Fibroblast of skin of left biceps (primary cell): ENCODE data around the gene LRRC14B.
"Not testable (repeated sequence)": the region's sequence is repeated elsewhere in the genome, so short reads cannot be mapped to it uniquely, and the experiment has no call there.

Experiments used
- DNase-seq, 2 experiments: peaks; one replicate each; pipeline ENCODE4 v3.0.0-alpha.2; 2013; ENCODE audit warnings: low read depth in 2 of 2

Gene LRRC14B

DNA sequence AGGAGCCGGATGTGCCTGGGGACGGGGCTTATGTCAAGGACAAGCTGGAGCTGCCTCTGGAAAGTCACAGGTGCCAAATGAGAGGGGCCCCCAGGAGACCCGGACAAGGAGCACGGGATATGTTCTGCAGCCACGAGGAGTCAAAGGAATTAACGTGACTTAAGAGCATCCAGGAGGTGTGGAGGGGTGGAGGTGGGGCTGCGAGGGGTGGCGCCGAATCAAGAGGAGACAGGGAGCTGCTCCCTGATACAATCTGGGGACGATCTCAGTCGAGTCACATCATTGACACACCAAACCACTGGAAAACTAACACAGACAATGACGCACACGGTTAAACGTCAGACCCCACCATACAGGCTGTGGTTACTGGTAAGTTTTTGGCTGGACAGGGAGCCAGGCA, 16.3 kb downstream of the LRRC14B start:
- no peak for DNase-seq

DNA sequence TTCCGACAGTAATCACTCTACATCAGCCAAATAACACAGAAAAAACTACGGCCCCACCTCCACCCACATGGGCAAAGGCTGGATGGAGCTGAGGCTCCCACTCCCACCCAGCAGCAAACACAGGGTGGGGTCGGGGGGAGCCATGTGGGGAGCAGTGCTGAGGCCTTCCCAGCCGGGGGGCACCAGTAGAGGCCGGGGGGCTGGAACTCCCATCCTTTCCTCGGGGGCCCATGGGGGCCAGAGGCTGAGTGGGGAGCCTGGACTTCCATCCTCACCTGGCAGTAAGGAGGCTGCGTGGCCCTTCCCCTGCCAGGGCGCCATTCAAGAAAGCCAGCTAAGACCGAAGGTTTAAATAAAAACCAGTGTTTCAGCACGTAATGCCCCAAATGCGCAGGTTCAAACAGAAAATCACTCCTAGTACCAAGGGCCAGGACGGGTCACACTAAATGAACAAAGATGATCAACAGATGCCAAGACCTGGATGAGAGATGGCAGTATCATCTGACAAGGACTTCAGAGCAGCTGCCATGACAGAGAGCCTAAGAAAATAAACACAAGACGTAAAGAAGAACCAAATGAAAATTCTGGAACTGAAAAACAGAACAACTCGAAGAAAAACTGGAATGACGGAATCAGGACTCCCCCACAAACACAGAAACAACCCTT, 17.3 kb downstream of the LRRC14B start:
- DNase-seq = no peak

DNA sequence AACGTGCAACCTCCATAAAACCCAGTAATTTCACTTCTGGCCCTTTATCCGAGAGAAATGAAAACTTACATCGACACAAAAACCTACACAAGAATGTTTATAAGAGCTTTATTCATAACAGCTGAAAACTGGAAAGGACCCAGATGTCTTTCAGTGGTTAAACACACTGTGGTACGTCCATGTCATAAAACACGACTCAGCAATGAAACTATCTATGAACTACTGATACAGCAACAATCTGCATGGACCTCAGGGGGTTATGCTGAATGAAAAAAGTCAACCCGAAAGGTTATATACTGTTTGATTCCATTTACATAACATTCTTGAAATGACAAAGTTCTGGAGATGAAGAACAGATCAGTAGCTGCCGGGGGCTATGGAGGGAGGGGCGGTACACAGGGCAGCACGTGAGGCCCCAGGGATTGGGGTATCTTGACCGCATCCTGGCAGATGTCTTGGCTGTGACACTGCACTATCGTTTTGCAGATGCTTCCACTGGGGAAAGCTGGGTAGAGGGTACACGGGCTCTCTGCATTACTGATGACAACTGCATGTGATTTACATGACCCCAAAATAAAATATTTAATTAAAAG, 22.6 kb downstream of the LRRC14B start:
- no peak for DNase-seq

DNA sequence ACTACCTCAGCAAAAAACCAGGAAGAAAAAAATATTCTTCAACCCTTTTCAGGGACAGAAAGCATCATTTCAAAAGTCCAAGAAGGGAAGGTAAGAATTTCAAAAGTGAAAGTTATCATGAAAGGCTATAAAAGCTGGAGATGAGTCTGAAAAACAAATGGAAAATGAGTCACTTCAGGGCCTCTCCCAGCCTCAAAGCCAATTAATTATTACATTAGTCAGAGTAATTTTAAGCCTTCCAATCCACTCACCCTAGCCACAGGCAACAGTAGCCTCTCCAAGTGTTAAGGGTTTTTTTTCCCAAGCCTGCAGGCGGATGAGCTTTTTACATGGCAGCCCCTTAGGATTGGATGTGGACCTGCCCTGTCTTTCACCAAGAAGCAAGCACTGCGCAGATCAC, 24.0 kb downstream of the LRRC14B start:
- not testable (repeated sequence) for DNase-seq

DNA sequence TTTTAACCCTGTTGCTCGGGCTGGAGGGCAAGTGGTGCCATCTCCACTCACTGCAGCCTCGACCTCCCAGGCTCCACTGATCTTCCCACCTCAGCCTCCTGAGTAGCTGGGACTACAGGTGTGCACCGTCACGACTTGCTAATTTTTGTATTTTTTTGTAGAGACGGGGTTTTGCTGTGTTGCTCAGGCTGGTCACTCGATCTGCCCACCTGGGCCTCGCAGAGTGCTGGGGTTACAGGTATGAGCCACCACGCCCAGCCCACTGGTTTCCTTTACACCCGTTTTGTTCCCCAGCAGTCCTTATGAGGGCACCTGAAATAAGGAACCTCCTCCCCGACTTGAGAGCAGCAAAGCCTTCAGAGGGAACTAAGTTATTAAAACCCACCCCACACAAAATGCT, 24.8 kb downstream of the LRRC14B start:
- DNase-seq = not testable (repeated sequence)

DNA sequence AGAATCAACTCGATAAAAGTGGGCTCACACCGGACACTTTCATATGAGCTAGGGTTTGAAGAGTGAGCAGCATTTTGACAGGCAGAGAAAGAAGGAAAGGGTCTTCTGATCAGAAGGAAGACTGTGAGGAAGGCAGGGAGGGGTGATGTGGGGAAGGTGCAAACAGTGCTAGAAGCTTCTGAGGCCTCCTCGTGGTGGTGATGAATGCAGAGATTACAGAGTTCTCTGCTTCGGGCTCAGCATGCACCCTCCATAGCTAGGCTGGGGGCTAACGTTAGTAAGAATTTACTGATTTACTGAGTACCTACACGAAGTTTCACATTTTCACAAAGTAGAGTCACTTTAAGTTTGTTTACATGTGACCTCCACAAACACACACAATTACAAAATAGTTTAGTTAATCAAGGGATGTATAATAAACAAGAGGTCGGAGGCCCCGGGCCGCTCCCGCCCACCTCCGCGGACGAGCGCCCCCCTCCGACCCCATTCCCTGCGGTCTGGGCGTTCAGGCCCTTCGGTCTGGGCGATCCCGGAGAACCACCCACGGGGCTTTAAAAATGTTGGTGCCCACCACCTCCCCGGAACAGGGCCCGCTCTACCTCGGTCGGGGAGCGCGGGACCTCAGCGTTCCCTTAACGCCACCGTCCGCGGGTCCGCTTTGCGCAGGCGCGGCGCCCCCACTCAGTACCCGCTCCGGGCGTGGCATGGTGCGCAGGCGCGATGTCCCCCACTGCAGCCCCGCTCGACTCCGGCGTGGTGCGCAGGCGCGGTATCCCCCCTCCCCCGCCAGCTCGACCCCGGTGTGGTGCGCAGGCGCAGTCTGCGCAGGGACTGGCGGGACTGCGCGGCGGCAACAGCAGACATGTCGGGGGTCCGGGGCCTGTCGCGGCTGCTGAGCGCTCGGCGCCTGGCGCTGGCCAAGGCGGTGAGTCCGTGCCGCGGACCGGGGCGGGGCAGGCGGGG, 26.5 kb downstream of the LRRC14B start, which contains the start of the genes CCDC127 and SDHA:
Gene CCDC127, minus strand, starts transcription at position 660 of the 963 bp plus-strand sequence. CDS start 1,304 bp downstream, outside the sequence.
Gene SDHA, plus strand, starts transcription at position 827 of the 963 bp plus-strand sequence. Its CDS starts 36 bp downstream, at position 863.
- peak; percentile 70 to 76 for DNase-seq

DNA sequence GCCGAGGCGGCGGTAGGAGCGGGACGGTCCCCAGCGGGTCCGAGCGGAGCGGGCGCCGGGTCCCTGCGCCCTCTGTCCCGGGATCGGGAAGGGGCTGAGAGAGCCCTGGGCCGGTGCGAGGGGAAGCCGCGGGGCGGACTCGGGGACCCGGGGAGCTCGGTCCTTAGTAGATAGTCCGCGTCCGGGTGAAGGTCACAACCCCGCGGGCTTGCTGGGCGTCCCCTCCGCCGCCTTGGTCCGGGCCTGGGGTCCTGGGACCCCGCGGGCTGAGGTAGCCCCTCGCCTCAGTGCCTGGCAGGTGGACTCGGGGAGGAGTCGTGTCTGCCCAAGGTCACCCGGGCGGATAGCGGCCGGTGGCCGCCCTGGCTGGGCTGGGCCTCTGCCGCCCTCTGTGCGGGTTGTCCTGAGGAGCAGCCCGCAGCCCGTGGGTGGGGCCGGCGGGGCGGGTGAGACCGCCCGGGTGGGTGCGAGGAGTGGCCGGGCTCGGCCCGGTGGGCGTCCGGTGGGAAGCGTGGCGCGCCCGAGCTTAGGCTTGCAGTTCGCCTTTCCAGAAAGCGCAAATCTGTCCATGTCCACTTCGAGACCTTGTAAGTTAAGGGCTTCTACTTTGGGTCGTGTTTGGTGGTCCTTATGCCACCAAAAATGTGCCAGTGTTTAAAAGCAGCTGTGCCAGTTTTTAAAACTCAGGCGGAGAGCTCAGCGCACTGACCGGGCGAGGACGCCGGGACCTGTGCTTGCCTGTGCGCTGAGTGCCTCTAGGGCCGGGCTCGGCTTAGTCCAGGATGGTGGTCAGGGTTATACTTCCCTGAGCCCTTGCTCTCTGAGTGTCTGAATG, 27.4 kb downstream of the LRRC14B start:
- no peak for DNase-seq

DNA sequence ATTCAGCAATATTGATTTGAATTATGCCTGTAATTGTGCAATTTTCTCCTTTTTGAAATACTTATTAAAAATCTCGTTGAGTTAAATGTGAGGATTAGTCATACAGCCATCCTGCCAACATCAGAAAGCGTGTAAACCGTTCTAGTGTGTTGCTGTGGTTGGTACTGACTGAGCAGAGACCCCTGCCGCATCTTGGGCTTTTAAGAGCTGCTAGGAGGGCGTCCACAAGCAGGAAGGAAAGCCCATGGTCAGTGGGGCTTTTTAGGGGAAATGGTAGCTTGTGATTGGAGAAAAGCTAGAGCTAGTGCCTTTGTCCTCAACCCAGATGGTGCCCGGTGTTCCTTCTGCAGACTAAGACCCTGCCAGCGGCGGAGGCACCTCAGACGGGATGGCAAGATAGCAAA, 28.2 kb downstream of the LRRC14B start:
- no peak for DNase-seq

DNA sequence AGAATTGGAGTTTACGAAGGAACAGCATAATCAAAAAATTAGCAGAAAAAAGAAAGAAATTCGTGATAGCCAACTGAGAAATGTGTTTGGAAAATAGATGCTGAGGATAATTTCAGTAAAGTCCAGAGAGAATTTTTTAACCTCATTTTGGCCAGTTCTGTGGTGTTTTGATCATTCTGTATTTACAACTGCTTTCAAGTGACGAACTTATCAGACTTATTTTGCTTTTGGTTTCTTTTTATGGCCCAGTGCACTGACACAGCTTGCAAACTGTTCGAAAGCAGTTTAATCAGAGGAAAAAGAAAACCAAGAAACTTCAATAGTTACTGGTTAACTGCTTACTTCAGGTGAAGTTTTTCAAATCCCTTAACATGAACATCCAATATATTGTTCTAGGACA, 28.7 kb downstream of the LRRC14B start:
- DNase-seq = no peak

DNA sequence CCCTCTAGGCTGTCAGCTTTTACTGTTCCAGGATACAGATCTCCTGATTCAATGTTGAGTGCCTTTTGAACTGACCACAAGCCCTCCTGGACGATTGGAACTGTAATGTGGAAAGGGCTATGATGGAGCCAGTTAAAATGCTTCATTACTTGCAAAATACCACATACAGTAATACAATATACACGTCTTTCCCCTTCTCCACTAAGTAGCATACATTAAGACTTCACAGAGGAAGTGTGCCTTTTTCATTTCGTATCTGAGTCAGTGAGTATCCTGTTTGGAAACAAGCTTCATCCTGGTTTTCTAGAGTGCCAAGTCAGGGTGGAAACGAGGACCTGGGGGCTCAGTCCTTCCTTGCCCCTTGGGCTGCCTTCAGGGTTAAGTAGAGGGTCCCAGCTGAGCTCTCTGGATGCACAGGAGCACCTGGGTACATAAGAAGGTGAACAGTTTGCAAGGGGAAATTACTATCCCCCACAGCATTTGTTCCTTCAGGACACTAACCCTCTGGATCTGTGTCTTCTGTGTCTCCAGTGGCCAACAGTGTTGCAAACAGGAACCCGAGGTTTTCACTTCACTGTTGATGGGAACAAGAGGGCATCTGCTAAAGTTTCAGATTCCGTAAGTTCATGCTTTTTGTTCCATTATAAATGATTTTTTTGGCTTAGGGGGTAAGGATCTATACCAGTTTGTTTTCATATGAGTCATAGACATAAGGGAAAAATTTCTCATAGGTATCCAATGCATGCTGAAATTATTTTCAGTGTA, 31.8 kb downstream of the LRRC14B start:
- DNase-seq = not testable (repeated sequence)

DNA sequence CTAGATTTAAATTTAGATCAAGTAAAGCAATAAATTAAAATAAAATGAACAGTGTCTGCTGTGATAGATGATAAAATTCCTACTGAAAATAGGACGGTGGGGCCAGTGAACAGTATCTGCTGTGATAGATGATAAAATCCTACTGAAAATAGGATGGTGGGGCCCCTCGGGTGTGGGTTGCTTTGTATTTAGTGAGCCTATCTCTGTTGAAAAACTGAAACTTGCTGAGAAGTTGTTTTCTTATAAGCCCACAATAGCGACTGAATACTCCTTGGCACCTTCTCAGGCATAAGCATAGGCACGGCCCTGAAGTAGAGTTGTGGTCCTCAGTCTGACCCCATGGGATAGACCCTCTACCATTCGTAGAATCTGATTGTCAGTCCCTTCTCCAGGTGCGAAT, 32.5 kb downstream of the LRRC14B start:
- DNase-seq = no peak

DNA sequence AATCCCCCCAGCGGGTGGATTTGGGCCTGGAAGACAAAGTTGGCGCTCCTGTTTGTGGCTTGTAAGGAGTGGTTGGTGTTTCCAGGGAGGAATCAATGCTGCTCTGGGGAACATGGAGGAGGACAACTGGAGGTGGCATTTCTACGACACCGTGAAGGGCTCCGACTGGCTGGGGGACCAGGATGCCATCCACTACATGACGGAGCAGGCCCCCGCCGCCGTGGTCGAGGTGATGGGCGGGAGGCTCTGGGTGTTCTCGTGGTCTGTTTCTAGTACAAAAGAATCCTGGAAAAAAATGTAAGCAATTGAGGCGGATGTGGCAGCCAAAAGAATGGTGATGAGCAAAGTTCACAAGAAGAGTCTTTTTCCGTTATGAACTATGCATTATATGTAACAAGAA, 34.0 kb downstream of the LRRC14B start:
- DNase-seq = no peak

DNA sequence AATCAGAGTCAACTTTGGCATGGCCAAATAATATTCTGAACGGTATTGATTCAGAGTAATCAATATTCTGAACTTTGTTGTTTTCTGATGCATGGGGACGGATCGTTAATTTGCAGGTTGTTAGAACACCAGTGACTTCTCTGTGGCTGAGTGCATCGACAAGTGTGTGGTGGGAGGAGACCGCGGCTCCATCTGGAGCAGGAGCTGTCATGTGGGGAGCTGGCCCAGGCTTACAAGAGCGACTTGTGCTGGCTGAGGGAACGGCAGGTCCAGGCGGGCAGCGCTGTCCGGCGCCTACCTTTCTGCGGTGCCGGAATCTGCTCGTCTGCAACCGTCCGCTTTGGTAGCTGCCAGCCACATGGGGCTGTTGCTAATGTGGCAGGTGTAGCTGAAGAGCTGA, 36.1 kb downstream of the LRRC14B start:
- DNase-seq = not testable (repeated sequence)

DNA sequence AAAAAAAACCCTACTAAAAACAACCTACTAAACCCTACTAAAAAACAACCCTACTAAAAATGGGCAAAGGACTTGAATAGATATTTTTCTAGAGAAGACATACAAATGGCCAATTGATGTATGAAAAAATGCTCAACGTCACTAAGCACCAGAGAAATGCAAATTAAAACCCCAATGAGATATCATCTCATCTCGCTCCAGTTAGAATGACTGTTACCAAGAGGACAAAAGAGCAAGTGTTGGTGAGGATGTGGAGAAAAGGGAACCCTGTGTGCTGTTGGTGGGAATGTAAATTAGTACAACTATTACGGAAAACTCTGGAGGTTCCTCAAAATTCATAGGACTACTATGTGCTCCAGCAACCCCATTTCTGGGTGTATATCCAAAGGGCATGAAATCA, 37.6 kb downstream of the LRRC14B start:
- DNase-seq = no peak

DNA sequence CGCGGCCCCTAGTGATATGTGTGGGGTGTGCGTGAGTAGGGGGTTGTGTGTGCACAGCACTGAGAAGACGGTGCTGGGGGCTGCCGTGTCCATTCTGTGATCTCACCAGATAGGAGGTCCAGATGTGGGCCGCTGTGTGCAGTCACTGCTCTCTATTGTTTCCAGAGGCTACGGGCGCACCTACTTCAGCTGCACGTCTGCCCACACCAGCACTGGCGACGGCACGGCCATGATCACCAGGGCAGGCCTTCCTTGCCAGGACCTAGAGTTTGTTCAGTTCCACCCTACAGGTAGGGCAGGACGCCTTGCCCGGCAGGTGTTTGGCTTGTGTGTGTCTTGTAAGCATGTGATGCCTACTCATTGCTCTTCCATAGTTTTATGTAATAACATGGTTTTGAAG, 39.4 kb downstream of the LRRC14B start:
- DNase-seq = no peak

DNA sequence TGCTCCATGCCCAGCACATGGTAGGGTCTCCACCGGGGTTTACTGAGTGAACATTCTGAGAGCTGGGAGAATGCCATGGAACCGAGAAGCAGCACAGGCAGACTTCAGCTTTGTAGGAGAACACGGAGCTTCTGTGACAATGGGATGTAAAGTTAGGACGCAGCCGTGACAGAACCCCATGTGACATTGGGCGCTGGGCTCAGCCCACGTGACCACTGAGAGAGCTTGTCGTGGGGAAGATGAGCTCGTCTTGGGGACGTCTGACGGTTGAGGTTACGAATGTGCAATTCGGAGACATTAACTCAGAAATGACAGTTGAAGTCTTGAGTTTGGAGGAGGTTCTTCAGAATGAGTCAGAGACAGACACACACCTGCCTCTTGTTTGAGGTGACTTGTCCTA, 40.4 kb downstream of the LRRC14B start:
- no peak for DNase-seq

DNA sequence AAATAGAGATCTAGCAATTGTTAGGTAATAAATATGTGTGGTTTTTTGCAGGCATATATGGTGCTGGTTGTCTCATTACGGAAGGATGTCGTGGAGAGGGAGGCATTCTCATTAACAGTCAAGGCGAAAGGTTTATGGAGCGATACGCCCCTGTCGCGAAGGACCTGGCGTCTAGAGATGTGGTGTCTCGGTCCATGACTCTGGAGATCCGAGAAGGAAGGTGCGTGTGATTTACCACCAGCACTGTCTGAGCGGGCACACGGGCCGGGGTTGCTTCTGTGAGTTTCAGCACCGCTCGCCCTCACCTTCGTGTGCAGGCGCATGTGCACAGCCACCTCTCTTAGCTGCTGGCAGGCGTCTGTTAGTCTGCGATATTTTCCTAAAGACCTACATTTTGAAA, 42.1 kb downstream of the LRRC14B start:
- DNase-seq = not testable (repeated sequence)

DNA sequence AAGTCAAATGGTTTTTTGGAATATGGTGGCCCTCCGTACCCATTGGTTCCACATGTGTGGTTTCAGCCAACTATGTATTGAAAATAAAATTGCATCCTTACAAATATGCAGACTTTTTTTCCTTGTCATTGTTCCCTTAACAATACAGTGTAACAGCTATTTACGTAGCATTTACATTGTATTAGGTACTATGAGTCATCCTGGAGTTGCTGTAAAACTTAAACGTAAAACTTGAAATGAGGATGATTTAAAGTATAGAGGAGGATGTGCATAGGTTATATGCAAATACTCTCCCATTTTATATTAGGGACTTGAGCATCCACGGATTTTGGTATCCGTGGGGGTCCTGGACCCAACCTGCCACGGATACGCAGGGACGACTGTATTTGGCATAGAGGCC, 43.2 kb downstream of the LRRC14B start:
- DNase-seq = no peak

DNA sequence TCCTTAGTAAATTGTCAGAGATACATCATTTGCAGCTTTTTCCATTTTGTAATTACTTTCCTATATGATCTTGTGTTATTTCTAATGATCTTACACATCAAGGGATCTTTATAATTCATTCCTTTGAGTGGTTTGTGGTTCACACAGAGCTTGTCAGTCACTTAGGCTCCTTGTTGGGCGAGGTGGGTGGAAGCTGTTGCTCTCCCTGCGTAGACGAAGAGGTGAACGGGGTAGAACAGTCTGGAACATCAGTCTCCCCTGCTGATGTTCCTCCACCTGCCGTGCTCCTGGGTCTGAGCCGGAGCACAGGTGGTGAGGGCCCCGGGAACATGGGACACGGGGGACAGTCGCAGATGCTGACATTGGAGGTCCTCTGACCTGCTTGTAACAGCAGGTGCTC, 44.2 kb downstream of the LRRC14B start:
- DNase-seq = not testable (repeated sequence)

DNA sequence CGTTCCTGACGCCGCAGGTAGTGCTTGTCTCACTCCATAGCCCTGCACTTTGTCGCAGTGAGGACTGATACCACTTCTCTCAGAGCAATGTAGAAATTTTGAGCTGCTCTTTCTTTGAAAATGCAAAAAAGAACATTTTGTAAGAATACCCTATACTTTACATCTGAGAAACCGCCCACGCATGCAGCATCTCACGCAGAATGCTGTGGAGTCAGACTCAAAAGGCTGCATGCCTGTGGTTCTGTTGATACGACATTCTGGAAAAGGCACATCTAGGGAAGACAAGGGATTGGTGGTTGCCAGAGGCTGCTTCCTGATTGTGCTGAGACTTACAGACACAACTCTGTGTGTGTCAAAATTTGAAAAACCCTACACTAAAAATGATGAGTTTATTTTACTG, 46.6 kb downstream of the LRRC14B start:
- not testable (repeated sequence) for DNase-seq

DNA sequence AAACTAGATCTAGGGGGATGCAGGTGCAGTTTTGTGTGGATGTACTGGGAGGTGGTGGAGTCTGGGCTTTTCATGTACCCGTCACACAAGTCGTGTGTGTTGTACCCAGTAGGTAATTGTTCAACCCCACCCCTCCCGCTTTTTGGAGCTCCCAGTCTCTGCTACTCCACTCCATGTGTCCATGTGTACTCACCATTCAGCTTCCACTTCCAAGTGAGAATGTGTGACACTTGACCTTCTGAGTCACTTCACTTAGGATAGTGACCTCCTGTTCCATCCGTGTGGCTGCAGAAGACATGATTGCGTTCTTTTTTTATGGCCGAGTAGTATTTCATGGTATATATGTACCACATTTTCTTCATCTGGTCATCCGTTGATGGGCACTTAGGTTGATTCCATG, 49.3 kb downstream of the LRRC14B start:
- not testable (repeated sequence) for DNase-seq
